Panc1 (cell line): ENCODE measurements around the gene ADAMTS10. TPM values are rescaled to one million over a fixed set of nuclear protein-coding genes. Genes with fewer than 3 reads are reported as not detected.
"Not testable (repeated sequence)": the region's sequence is repeated elsewhere in the genome, so short reads cannot be mapped to it uniquely, and the experiment has no call there.

Experiments
- ATAC-seq: fragments of 200-7000 bp; cut with Tn5 transposase; 2 replicates; pipeline ENCODE4 v1.9.1; 2020; ENCODE audit warnings: mild to moderate bottlenecking, moderate library complexity
- BruUV-seq: library from RNA; stranded (reverse); fragments of 400-500 nt; replicated peaks from 2 replicates; lab custom pipeline; 2021; lab: Mats Ljungman, UMichigan
- CTCF ChIA-PET: fragments of 300-600 bp; sonication (Branson Sonifier 250); formaldehyde crosslinking; loops from one replicate; lab custom pipeline; 2022; ENCODE audit warnings: antibody characterized with exemption; lab: Charles Lee
- POLR2A ChIA-PET: fragments of 300-600 bp; sonication (Branson Sonifier 250); formaldehyde crosslinking; loops from one replicate; lab custom pipeline; 2022; ENCODE audit warnings: antibody characterized with exemption; lab: Charles Lee
- DNase-seq: peaks from one replicate; pipeline ENCODE4 v3.0.0-alpha.2; 2010; ENCODE audit warnings: low read depth, low spot score
- H3K27ac ChIP-seq: 2 replicates; pipeline ENCODE4 v1.5.1; 2011; ENCODE audit warnings: mild to moderate bottlenecking, low read length, inconsistent platforms
- H3K27me3 ChIP-seq: fragments of 200-500 bp; sonication (Bioruptor generic); 2 replicates; pipeline ENCODE4 v1.6.0; 2014; ENCODE audit warnings: low read length, inconsistent platforms; ENCODE audit not compliant: control insufficient read depth, insufficient read depth
- H3K36me3 ChIP-seq: fragments of 200-500 bp; sonication (Bioruptor generic); 2 replicates; pipeline ENCODE4 v1.5.1; 2014; ENCODE audit warnings: inconsistent platforms, mild to moderate bottlenecking, low read length, moderate library complexity; ENCODE audit not compliant: control insufficient read depth, insufficient read depth
- H3K4me1 ChIP-seq: 2 replicates; pipeline ENCODE4 v1.5.1; 2011; ENCODE audit warnings: inconsistent platforms, mild to moderate bottlenecking, low read length, moderate library complexity; ENCODE audit not compliant: control insufficient read depth, insufficient read depth
- H3K4me3 ChIP-seq, 2 experiments: 2 replicates each; pipeline ENCODE4 v1.5.1; 2011 to 2012; ENCODE audit warnings: low read depth in 2 of 2, low read length in 2 of 2, mild to moderate bottlenecking in 2 of 2, inconsistent platforms in 1 of 2, moderate library complexity in 1 of 2
- H3K9me3 ChIP-seq: fragments of 200-500 bp; sonication (Bioruptor generic); 2 replicates; pipeline ENCODE4 v1.5.1; 2014; ENCODE audit warnings: low read depth, mild to moderate bottlenecking, inconsistent platforms, low read length, moderate library complexity; ENCODE audit not compliant: control insufficient read depth, insufficient read depth
- POLR2AphosphoS5 ChIP-seq: IDR thresholded peaks from 2 replicates; pipeline ENCODE4 v1.6.1; 2012; ENCODE audit warnings: mild to moderate bottlenecking, low read depth, low read length, moderate library complexity
- SIN3A ChIP-seq: IDR thresholded peaks from 2 replicates; pipeline ENCODE4 v1.6.1; 2012; ENCODE audit warnings: low read depth, mild to moderate bottlenecking, low read length, moderate library complexity, borderline replicate concordance; ENCODE audit not compliant: insufficient read depth
- TCF7L2 ChIP-seq: IDR thresholded peaks from 2 replicates; pipeline ENCODE4 v1.6.1; 2011; ENCODE audit warnings: mild to moderate bottlenecking, low read depth, low read length, inconsistent platforms
- in situ Hi-C: cut with HindIII; loops from 2 replicates; pipeline ENCODE4 v1.10.0; 2016; ENCODE audit warnings: low sequenced_read_pairs, low pct_unique_long_range_greater_than_20kb
- intact Hi-C: fragments of 100-400 bp; cut with micrococcal nuclease; formaldehyde crosslinking; loops from one replicate; pipeline ENCODE4 v1.10.0; 2022; ENCODE audit not compliant: unreplicated experiment
- total RNA-seq: library from RNA; stranded (reverse); gene quantifications from one replicate; pipeline ENCODE4 v1.2.1, GENCODE V29; 2021; ENCODE audit not compliant: unreplicated experiment
- TF ChIP-seq, protein P1 (sequence below): fragments of 450-650 bp; IDR thresholded peaks from 2 replicates; pipeline ENCODE4 v1.5.1; 2017; ENCODE audit warnings: mild to moderate bottlenecking
- TF ChIP-seq, protein P2 (sequence below), 2 experiments: IDR thresholded peaks; 2 replicates each; pipeline ENCODE4 v1.6.1; 2011 to 2012; ENCODE audit warnings: low read depth in 2 of 2, control low read depth in 1 of 2, low read length in 1 of 2, mild to moderate bottlenecking in 1 of 2, moderate library complexity in 1 of 2; ENCODE audit not compliant: insufficient read depth in 1 of 2

ADAMTS10 gene
- total RNA-seq, 1 experiment from 2014 or later, result 10.0 TPM

DNA sequence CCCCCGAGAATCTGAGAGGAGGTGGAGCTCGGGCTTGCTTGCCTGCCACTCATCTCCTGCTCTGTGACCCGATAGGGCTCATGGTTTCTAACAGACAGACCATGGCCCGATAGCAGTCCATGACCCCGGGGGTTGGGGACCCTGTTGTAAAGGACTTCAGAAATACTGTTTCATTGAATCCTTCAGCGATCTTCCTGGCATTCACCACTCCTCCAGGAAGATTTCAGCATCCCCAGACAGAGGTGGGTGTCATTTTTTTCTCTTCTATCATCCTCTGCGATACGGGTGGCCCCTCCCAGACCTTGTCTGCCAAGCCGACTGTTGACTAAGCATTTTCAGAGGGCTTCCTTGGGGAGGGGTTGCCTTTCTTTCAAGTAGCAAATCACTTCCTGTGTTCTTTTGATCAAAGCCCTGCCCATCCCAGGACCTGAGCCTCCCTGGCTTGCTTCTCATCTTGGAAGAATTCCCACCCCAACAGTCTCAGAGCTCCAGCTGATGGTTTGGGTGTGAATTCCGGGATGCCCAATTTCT, 35.0 kb downstream of the ADAMTS10 start:
- Histone ChIP-seq H3K4me1 (no peaks in the 10 kb centered on the region), H3K9me3 (no peaks in the 10 kb centered on the region), H3K27ac (no peak overlapping the region), H3K4me3 (no peak overlapping the region), H3K27me3 (no peaks in the 10 kb centered on the region), H3K36me3 (no peaks in the 10 kb centered on the region)
- ChIA-PET CTCF (interaction anchor here (0.7 kb wide), 1 partner anchor 530 kb away, joined by 3 read pairs; no protein-coding TSS in a partner anchor), POLR2A (no interaction called here)
- in situ Hi-C loops (no loop called here), intact Hi-C loops (no loop called here)
- ATAC-seq, result no peak
- no TSS peak for BruUV-seq
- DNase-seq, result no peak
- TF ChIP-seq POLR2AphosphoS5 (no peak), TCF7L2 (no peak), SIN3A (no peak)
- TF ChIP-seq, protein P1, sequence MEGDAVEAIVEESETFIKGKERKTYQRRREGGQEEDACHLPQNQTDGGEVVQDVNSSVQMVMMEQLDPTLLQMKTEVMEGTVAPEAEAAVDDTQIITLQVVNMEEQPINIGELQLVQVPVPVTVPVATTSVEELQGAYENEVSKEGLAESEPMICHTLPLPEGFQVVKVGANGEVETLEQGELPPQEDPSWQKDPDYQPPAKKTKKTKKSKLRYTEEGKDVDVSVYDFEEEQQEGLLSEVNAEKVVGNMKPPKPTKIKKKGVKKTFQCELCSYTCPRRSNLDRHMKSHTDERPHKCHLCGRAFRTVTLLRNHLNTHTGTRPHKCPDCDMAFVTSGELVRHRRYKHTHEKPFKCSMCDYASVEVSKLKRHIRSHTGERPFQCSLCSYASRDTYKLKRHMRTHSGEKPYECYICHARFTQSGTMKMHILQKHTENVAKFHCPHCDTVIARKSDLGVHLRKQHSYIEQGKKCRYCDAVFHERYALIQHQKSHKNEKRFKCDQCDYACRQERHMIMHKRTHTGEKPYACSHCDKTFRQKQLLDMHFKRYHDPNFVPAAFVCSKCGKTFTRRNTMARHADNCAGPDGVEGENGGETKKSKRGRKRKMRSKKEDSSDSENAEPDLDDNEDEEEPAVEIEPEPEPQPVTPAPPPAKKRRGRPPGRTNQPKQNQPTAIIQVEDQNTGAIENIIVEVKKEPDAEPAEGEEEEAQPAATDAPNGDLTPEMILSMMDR, result no peak
- TF ChIP-seq, protein P2, sequence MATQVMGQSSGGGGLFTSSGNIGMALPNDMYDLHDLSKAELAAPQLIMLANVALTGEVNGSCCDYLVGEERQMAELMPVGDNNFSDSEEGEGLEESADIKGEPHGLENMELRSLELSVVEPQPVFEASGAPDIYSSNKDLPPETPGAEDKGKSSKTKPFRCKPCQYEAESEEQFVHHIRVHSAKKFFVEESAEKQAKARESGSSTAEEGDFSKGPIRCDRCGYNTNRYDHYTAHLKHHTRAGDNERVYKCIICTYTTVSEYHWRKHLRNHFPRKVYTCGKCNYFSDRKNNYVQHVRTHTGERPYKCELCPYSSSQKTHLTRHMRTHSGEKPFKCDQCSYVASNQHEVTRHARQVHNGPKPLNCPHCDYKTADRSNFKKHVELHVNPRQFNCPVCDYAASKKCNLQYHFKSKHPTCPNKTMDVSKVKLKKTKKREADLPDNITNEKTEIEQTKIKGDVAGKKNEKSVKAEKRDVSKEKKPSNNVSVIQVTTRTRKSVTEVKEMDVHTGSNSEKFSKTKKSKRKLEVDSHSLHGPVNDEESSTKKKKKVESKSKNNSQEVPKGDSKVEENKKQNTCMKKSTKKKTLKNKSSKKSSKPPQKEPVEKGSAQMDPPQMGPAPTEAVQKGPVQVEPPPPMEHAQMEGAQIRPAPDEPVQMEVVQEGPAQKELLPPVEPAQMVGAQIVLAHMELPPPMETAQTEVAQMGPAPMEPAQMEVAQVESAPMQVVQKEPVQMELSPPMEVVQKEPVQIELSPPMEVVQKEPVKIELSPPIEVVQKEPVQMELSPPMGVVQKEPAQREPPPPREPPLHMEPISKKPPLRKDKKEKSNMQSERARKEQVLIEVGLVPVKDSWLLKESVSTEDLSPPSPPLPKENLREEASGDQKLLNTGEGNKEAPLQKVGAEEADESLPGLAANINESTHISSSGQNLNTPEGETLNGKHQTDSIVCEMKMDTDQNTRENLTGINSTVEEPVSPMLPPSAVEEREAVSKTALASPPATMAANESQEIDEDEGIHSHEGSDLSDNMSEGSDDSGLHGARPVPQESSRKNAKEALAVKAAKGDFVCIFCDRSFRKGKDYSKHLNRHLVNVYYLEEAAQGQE (IDR thresholded peaks at IDR 0.05; ENCODE audit: insufficient read depth in 1 of 2, low read depth in 2 of 2, low read length in 1 of 2), result no peak

DNA sequence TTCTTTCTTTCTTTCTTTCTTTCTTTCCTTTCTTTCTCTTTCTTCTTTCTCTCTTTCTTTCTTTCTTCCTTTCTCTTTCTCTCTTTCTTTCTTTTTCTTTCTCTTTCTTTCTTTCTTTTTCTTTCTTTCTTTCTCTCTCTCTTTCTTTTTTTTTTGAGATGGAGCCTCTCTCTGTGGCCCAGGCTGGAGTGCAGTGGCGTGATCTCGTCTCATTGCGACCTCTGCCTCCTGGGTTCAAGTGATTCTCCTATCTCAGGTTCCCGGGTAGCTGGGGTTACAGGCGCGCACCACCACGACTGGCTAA, 35.9 kb downstream of the ADAMTS10 start:
- H3K4me1 ChIP-seq, H3K27ac ChIP-seq, in situ Hi-C loops, BruUV-seq, intact Hi-C loops, H3K9me3 ChIP-seq, ATAC-seq, H3K27me3 ChIP-seq, DNase-seq, POLR2A ChIA-PET, H3K36me3 ChIP-seq, H3K4me3 ChIP-seq, CTCF ChIA-PET: not testable (repeated sequence)

DNA sequence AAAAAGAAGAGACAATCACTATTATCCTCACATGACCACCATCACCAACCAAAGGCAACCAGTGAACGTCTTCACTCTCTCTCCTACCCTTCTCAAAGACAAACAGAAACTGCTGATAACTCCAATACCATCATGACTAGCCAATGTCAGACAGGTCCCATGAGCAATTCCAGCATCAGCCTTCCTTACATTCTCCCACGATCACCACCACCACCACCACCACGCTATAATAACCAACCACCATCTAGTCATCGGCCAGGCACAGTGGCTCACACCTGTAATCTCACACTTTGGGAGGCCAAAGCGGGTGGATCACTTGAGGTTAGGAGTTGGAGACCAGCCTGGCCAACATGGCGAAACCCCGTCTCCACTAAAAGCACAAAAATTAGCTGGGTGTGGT, 37.2 kb downstream of the ADAMTS10 start:
- ATAC-seq (no peak), DNase-seq (no peak)
- in situ Hi-C loops (no loop called here), intact Hi-C loops (no loop called here)
- Histone ChIP-seq H3K27ac (no peak overlapping the region), H3K4me1 (no peaks in the 10 kb centered on the region), H3K36me3 (no peaks in the 10 kb centered on the region), H3K9me3 (no peaks in the 10 kb centered on the region), H3K27me3 (no peaks in the 10 kb centered on the region), H3K4me3 (no peak overlapping the region)
- TF ChIP-seq SIN3A (no peak), TCF7L2 (no peak), POLR2AphosphoS5 (no peak)
- TF ChIP-seq, protein P1, result no peak
- TF ChIP-seq, protein P2 (IDR thresholded peaks at IDR 0.05; ENCODE audit: insufficient read depth in 1 of 2, low read depth in 2 of 2, low read length in 1 of 2), result no peak
- ChIA-PET CTCF (interaction anchor here (0.7 kb wide), 1 partner anchor 164 kb away, joined by 3 read pairs; no protein-coding TSS in a partner anchor), POLR2A (no interaction called here)
- no TSS peak for BruUV-seq
